Kasumi-1 (cell line): ENCODE data around the gene SBF2.
"Not testable (repeated sequence)": the region's sequence is repeated elsewhere in the genome, so short reads cannot be mapped to it uniquely, and the experiment has no call there.

ENCODE experiments used
- DNase-seq, 2 experiments: peaks; one replicate each; lab custom pipeline; 2025; lab: John Stamatoyannopoulos, UW

Gene SBF2

GRCh38 chr11:10267821-10268220 lies 26.2 kb downstream of the SBF2 start:
- no peak for DNase-seq

- no peak for DNase-seq
These were observed 28.1 kb downstream of the SBF2 start for GRCh38 chr11:10265936-10266335.

- DNase-seq, result not testable (repeated sequence)
These were observed 29.3 kb downstream of the SBF2 start for GRCh38 chr11:10264716-10265115.

GRCh38 chr11:10263929-10264328 lies 30.1 kb downstream of the SBF2 start:
- DNase-seq, result no peak

- DNase-seq, result no peak
These were observed 32.2 kb downstream of the SBF2 start for GRCh38 chr11:10261821-10262220.

- no peak for DNase-seq
These were observed 36.5 kb downstream of the SBF2 start for GRCh38 chr11:10257478-10257877.

- DNase-seq, result no peak
These were observed 38.5 kb downstream of the SBF2 start for GRCh38 chr11:10255388-10256125.

- not testable (repeated sequence) for DNase-seq
These were observed 44.4 kb downstream of the SBF2 start for GRCh38 chr11:10249448-10250131.

- DNase-seq, result no peak
These were observed 47.0 kb downstream of the SBF2 start for GRCh38 chr11:10247011-10247410.

GRCh38 chr11:10243896-10244575 lies 50.0 kb downstream of the SBF2 start:
- no peak for DNase-seq

- no peak for DNase-seq
These were observed 57.2 kb downstream of the SBF2 start for GRCh38 chr11:10236840-10237239.

GRCh38 chr11:10233581-10233980 lies 60.4 kb downstream of the SBF2 start:
- no peak for DNase-seq

- no peak for DNase-seq
These were observed 61.3 kb downstream of the SBF2 start for GRCh38 chr11:10232756-10233155.

GRCh38 chr11:10231803-10232202 lies 62.2 kb downstream of the SBF2 start:
- DNase-seq, result not testable (repeated sequence)

GRCh38 chr11:10225553-10225952 lies 68.5 kb downstream of the SBF2 start:
- no peak for DNase-seq

- DNase-seq, result no peak
These were observed 71.6 kb downstream of the SBF2 start for GRCh38 chr11:10222399-10222798.

GRCh38 chr11:10221342-10221741 lies 72.7 kb downstream of the SBF2 start:
- no peak for DNase-seq

GRCh38 chr11:10211470-10211869 lies 82.5 kb downstream of the SBF2 start:
- DNase-seq, result no peak

- DNase-seq, result no peak
These were observed 84.7 kb downstream of the SBF2 start for GRCh38 chr11:10209326-10209725.

- peak; percentile 56 to 78 for DNase-seq
These were observed 85.9 kb downstream of the SBF2 start for GRCh38 chr11:10208131-10208575.

- no peak for DNase-seq
These were observed 88.1 kb downstream of the SBF2 start for GRCh38 chr11:10205928-10206327.

- DNase-seq, result peak; percentile 25
These were observed 90.0 kb downstream of the SBF2 start for GRCh38 chr11:10204021-10204420.

- no peak for DNase-seq
These were observed 92.7 kb downstream of the SBF2 start for GRCh38 chr11:10201343-10201742.
